Right lobe of liver (tissue), 6 donors: Measurements from ENCODE around the gene OPTN. TPM values are rescaled to one million over a fixed set of nuclear protein-coding genes. Genes with fewer than 3 reads are reported as not detected.

Experiments used
- ATAC-seq, 4 donors: fragments of 200-7000 bp; cut with Tn5 transposase; one replicate each; pipeline ENCODE4 v1.9.1; 2020; ENCODE audit warnings: mild to moderate bottlenecking in 4 of 4, moderate library complexity in 4 of 4
- DNase-seq, 3 donors: peaks; one replicate each; pipeline ENCODE4 v3.0.0-alpha.2; 2020
- H3K27ac ChIP-seq, 3 donors: fragments of 200-600 bp; one replicate each; pipeline ENCODE4 v1.8.0; 2022
- H3K27me3 ChIP-seq, 2 donors: fragments of 200-600 bp; one replicate each; pipeline ENCODE4 v1.8.0; 2022
- H3K36me3 ChIP-seq, 4 donors: fragments of 200-600 bp; sonication (generic) in 1 of 4; one replicate each; pipeline versions ENCODE4 v1.5.1 to v1.8.0; 2017 to 2022; ENCODE audit warnings: control low read depth in 1 of 4
- H3K4me1 ChIP-seq, 4 donors: fragments of 200-600 bp; sonication (generic) in 1 of 4; one replicate each; pipeline versions ENCODE4 v1.5.1 to v1.8.0; 2017 to 2022; ENCODE audit warnings: control low read depth in 1 of 4
- H3K4me3 ChIP-seq, 3 donors: fragments of 200-600 bp; one replicate each; pipeline ENCODE4 v1.8.0; 2022
- H3K9me3 ChIP-seq, 4 donors: fragments of 200-600 bp; sonication (generic) in 1 of 4; one replicate each; pipeline versions ENCODE4 v1.5.1 to v1.8.0; 2017 to 2022; ENCODE audit warnings: control low read depth in 1 of 4
- POLR2A ChIP-seq: fragments of 450-650 bp; IDR thresholded peaks from one replicate; pipeline ENCODE4 v1.6.1; 2017; ENCODE audit warnings: antibody characterized with exemption, mild to moderate bottlenecking
- WGBS: methylation state at CpG from one replicate; pipeline ENCODE4 v1.1.6; 2018; ENCODE audit warnings: low coverage, low lambda C conversion rate; ENCODE audit not compliant: insufficient coverage; ENCODE audit errors: missing lambda C conversion rate; 5-methylcytosine and 5-hydroxymethylcytosine counted together
- intact Hi-C, 2 donors: fragments of 100-400 bp; cut with DNase I; formaldehyde crosslinking; loops; one replicate each; pipeline versions ENCODE4 v1.11.2 to v1.14.1; 2022
- total RNA-seq, 6 experiments: library from RNA; depleted of rRNA in 2 of 6; stranded (reverse); fragments of >200 nt in 2 of 6; fragmentation: NEBNext Ultra II Directional in 3 of 6; extraction: Animal tissue kit (Norgen Biotek cat#: 25700) in 3 of 6; gene quantifications; one replicate each; pipeline versions ENCODE4 v1.1.0 to v1.2.4, GENCODE V29; 2016 to 2023
- TF ChIP-seq, protein P1 (sequence below), 4 donors: fragments of 200-600 bp in 3 of 4; fragments of 450-650 bp in 1 of 4; IDR thresholded peaks; one replicate each; pipeline versions ENCODE4 v1.5.1 to v1.8.0; 2016 to 2022; ENCODE audit warnings: antibody characterized with exemption in 4 of 4, mild to moderate bottlenecking in 2 of 4
- donor health status: DM: no; HTN: yes; CAD: no.
- donor health status: DM: no; HTN: no; CAD: no.
- donor health status: DM: no; HTN: no; CAD: no.
- donor health status: DM: no; HTN: yes; CAD: no.
- donor health status: DM: no; HTN: yes; CAD: no.

Gene OPTN
- total RNA-seq, 6 experiments from 2014 or later = 30.4 to 70.7 (median 36.9) TPM

DNA sequence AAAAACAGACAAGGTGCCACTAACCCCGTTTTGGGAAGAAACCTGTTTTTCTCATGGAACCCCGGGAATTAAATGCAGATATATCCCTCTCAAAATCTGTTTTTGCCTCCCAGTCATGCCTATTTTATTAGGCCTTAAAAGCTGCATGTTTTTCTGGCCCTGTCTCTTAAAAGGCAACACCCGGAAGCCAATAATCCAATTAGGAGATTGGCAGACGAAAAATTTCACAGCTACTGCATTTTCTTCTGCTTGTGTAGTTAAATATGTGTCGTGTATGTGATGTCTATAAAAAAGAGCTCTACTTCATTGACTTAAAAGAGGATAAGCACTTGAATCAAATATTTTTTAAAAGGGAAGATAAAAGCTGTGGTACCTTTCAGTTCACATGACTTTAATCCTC, 31.9 kb upstream of the OPTN start:
- H3K9me3 ChIP-seq = no peaks in the 10 kb centered on the region
- intact Hi-C loops = no loop called here
- H3K27ac ChIP-seq = no peak overlapping the region
- TF ChIP-seq, protein P1, sequence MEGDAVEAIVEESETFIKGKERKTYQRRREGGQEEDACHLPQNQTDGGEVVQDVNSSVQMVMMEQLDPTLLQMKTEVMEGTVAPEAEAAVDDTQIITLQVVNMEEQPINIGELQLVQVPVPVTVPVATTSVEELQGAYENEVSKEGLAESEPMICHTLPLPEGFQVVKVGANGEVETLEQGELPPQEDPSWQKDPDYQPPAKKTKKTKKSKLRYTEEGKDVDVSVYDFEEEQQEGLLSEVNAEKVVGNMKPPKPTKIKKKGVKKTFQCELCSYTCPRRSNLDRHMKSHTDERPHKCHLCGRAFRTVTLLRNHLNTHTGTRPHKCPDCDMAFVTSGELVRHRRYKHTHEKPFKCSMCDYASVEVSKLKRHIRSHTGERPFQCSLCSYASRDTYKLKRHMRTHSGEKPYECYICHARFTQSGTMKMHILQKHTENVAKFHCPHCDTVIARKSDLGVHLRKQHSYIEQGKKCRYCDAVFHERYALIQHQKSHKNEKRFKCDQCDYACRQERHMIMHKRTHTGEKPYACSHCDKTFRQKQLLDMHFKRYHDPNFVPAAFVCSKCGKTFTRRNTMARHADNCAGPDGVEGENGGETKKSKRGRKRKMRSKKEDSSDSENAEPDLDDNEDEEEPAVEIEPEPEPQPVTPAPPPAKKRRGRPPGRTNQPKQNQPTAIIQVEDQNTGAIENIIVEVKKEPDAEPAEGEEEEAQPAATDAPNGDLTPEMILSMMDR (IDR thresholded peaks at IDR 0.05) = no peak
- TF ChIP-seq POLR2A = no peak
- DNase-seq (no peak), ATAC-seq (no peak)
- no peak overlapping the region for H3K4me3 ChIP-seq
- no peaks in the 10 kb centered on the region for H3K36me3 ChIP-seq
- 64% methylated on average over 5 of the region's 5 CpGs for WGBS
- H3K27me3 ChIP-seq = no peaks in the 10 kb centered on the region
- H3K4me1 ChIP-seq = no peaks in the 10 kb centered on the region

DNA sequence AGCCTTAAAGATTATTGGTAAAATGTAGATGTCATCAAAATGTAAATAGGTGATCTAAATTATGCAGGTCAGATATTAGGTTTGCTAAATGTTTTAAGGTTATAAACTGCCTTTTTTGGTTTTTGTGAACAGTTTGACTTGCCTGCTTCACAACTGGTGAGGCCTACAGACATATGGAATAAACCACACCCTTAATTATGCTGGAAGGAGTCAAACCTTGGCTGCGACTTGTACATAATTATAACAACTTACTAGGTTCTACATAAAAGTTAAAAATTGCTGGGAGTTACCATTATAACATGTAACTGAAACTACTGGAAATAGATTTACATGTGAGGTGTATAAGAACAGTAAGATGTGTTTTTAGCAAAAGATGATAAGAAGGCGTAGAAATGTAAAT, 31.5 kb upstream of the OPTN start:
- Histone ChIP-seq H3K36me3 (no peaks in the 10 kb centered on the region), H3K4me3 (no peak overlapping the region), H3K9me3 (no peaks in the 10 kb centered on the region), H3K27ac (no peak overlapping the region), H3K27me3 (no peaks in the 10 kb centered on the region), H3K4me1 (no peaks in the 10 kb centered on the region)
- TF ChIP-seq, protein P1 (IDR thresholded peaks at IDR 0.05) = no peak
- ATAC-seq = no peak
- WGBS = 93% methylated on average over 2 of the region's 2 CpGs
- DNase-seq = no peak
- intact Hi-C loops = no loop called here

DNA sequence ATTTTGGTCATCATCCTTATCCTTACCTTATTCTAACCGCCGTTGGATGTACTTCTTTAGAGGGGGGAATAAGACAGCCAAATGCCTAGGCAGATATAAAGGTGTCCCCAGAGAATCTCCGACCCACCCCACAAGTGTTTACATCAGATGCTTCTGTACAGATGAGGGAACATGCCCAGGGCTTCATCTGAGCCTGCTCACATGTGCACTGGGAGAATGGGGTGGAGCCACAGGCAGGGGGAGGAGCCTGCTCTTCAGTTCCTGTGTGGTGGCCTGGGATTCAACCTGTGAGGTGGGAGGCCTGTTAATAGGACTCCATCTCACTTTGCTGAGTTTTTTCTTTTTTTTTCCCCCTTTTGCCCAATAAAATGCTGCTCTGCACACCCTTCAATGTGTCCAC, 27.6 kb upstream of the OPTN start:
- WGBS = 80% methylated on average over 1 of the region's 3 CpGs
- Histone ChIP-seq H3K4me1 (no peaks in the 10 kb centered on the region), H3K27ac (no peak overlapping the region), H3K9me3 (no peaks in the 10 kb centered on the region), H3K36me3 (no peaks in the 10 kb centered on the region), H3K27me3 (no peaks in the 10 kb centered on the region), H3K4me3 (no peak overlapping the region)
- intact Hi-C loops = no loop called here
- ATAC-seq (no peak), DNase-seq (no peak)
- no peak for TF ChIP-seq POLR2A
- TF ChIP-seq, protein P1 (IDR thresholded peaks at IDR 0.05) = no peak

DNA sequence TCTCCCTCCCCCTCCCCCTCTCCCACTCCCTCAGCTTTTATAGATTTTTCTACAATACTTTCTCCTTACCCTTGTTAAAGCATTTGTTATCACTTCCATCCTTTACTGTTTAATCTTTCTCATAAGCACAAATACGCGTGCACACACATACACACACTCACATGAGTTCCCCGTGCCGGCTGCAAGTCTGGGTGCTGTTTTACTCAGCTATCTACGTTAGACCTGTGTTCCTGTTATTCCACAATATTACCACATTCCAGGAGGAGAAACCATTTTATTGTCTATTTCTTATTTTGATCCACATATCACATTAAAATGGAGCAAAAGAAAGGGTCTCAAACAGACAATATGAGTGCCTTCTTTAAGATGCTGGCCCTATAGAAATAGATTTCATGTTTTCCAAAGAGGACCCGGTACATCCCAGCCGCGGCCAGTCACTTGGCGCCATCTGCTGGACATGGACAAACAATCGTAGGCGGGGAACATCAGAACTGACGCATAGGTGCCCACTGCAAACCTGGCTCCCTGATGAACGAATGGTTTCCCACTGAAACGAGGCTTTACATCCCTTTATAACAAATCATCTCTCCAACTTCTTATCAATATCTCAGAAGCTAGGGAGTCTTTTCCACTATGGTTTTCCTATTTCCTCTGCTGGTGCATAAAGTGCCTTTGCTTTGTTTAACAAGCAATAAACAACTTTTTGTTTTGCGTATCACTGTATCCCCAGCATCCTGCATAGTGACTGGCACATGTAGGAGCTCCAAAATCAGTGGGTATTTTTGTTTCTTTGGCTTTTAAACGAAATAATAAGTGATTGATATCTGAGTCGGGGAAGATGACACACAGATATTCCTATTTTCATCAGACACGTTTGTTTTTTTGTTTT, 25.2 kb upstream of the OPTN start:
- H3K4me1 ChIP-seq = no peaks in the 10 kb centered on the region
- H3K9me3 ChIP-seq = peaks cover 0 to 6% (median 2%) of the 10 kb centered on the region in 4 donors
- TF ChIP-seq, protein P1 (IDR thresholded peaks at IDR 0.05) = peak; percentile 62 to 89 (median 86)
- no peak for TF ChIP-seq POLR2A
- no peak overlapping the region for H3K4me3 ChIP-seq
- DNase-seq (peak; percentile 67 to 72 (median 69)), ATAC-seq (peak; percentile 86 to 93 (median 92))
- intact Hi-C loops = no loop called here
- WGBS = 23% methylated on average over 17 of the region's 18 CpGs
- no peaks in the 10 kb centered on the region for H3K36me3 ChIP-seq
- H3K27me3 ChIP-seq = no peaks in the 10 kb centered on the region
- H3K27ac ChIP-seq = no peak overlapping the region
